Caco-2 (cell line): ENCODE results near the gene YY1AP1. TPM values are rescaled to one million over a fixed set of nuclear protein-coding genes. Genes with fewer than 3 reads are reported as not detected.
"Not testable (repeated sequence)": the region's sequence is repeated elsewhere in the genome, so short reads cannot be mapped to it uniquely, and the experiment has no call there.

Experiments used
- BruUV-seq: library from RNA; stranded (reverse); fragments of 400-500 nt; replicated peaks from 2 replicates; lab custom pipeline; 2021; lab: Mats Ljungman, UMichigan
- CTCF ChIA-PET: fragments of 300-600 bp; sonication (Branson Sonifier 250); formaldehyde crosslinking; loops from one replicate; lab custom pipeline; 2022; ENCODE audit warnings: antibody characterized with exemption; lab: Charles Lee
- POLR2A ChIA-PET: fragments of 300-600 bp; sonication (Branson Sonifier 250); formaldehyde crosslinking; loops from one replicate; lab custom pipeline; 2022; ENCODE audit warnings: antibody characterized with exemption; lab: Charles Lee
- DNase-seq, 2 experiments: peaks; one replicate each; pipeline versions ENCODE4 v3.0.0 to v3.0.0-alpha.2; 2020 to 2022
- H3K27me3 ChIP-seq: replicated peaks from 2 replicates; pipeline ENCODE4 v1.6.0; 2011; ENCODE audit warnings: low read length; ENCODE audit not compliant: control insufficient read depth, insufficient read depth
- H3K36me3 ChIP-seq: 2 replicates; pipeline ENCODE4 v1.5.1; 2011; ENCODE audit warnings: low read length; ENCODE audit not compliant: control insufficient read depth, insufficient read depth
- H3K4me1 ChIP-seq: fragments of 250-450 bp; sonication (Bioruptor Pico); 2 replicates; pipeline ENCODE4 v1.5.1; 2020; ENCODE audit warnings: mild to moderate bottlenecking
- H3K4me3 ChIP-seq: 2 replicates; pipeline ENCODE4 v1.5.1; 2011; ENCODE audit warnings: low read depth, mild to moderate bottlenecking, control low read depth, low read length
- H3K9me3 ChIP-seq: fragments of 250-450 bp; sonication (Bioruptor Pico); 2 replicates; pipeline ENCODE4 v1.5.1; 2020; ENCODE audit warnings: mild to moderate bottlenecking, moderate library complexity
- H3K27ac Mint-ChIP-seq: one replicate; pipeline ENCODE4 v1.8.0; 2022; ENCODE audit warnings: mixed read lengths; ENCODE audit not compliant: unreplicated experiment
- H3K27me3 Mint-ChIP-seq: one replicate; pipeline ENCODE4 v1.8.0; 2022; ENCODE audit warnings: mixed read lengths; ENCODE audit not compliant: insufficient read depth, unreplicated experiment
- H3K36me3 Mint-ChIP-seq: one replicate; pipeline ENCODE4 v1.8.0; 2022; ENCODE audit warnings: mild to moderate bottlenecking, mixed read lengths; ENCODE audit not compliant: insufficient read depth, unreplicated experiment
- H3K4me1 Mint-ChIP-seq: one replicate; pipeline ENCODE4 v1.8.0; 2022; ENCODE audit warnings: low read depth, mixed read lengths; ENCODE audit not compliant: unreplicated experiment
- H3K4me3 Mint-ChIP-seq: one replicate; pipeline ENCODE4 v1.8.0; 2022; ENCODE audit warnings: mild to moderate bottlenecking, moderate library complexity, mixed read lengths; ENCODE audit not compliant: unreplicated experiment
- H3K9me3 Mint-ChIP-seq: one replicate; pipeline ENCODE4 v1.8.0; 2022; ENCODE audit warnings: mixed read lengths; ENCODE audit not compliant: unreplicated experiment
- intact Hi-C: fragments of 100-400 bp; cut with micrococcal nuclease; formaldehyde crosslinking; loops from one replicate; pipeline ENCODE4 v1.10.0; 2022; ENCODE audit not compliant: unreplicated experiment
- total RNA-seq: library from RNA; stranded (reverse); gene quantifications from 2 replicates; pipeline ENCODE4 v1.2.3, GENCODE V29; 2022
- TF ChIP-seq, protein P1 (sequence below), 2 experiments: fragments of 200-600 bp in 1 of 2; IDR thresholded peaks; 1 replicate in 1 of 2; 2 replicates in 1 of 2; pipeline versions ENCODE4 v1.5.1 to v1.8.0; 2011 to 2022; ENCODE audit warnings: antibody characterized with exemption in 1 of 2, control low read depth in 1 of 2, inconsistent platforms in 1 of 2, low read depth in 1 of 2, low read length in 1 of 2, mild to moderate bottlenecking in 1 of 2, moderate library complexity in 1 of 2; ENCODE audit not compliant: insufficient read depth in 1 of 2, severe bottlenecking in 1 of 2, unreplicated experiment in 1 of 2

The YY1AP1 gene
- total RNA-seq, 1 experiment from 2014 or later, result 63.0 TPM

DNA sequence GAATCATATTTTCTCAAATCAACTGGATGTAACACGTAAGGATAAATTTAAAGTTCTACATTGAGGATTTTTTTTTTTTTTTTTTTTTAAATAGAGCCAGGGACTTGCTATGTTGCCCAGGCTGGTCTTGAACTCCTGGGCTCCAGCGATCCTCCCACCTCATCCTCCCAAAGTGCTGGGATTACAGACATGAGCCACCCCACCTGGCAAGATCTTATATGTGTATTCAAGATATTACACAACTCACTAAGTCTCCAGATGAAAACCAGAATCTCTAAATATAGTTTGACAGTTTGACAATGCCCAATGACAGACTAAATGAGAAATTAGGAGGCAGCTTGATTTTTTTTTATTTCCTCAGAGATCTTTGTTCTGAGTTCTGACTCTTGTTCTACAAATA lies 6.8 kb downstream of the YY1AP1 start:
- intact Hi-C loops, result no loop called here
- TF ChIP-seq, protein P1, sequence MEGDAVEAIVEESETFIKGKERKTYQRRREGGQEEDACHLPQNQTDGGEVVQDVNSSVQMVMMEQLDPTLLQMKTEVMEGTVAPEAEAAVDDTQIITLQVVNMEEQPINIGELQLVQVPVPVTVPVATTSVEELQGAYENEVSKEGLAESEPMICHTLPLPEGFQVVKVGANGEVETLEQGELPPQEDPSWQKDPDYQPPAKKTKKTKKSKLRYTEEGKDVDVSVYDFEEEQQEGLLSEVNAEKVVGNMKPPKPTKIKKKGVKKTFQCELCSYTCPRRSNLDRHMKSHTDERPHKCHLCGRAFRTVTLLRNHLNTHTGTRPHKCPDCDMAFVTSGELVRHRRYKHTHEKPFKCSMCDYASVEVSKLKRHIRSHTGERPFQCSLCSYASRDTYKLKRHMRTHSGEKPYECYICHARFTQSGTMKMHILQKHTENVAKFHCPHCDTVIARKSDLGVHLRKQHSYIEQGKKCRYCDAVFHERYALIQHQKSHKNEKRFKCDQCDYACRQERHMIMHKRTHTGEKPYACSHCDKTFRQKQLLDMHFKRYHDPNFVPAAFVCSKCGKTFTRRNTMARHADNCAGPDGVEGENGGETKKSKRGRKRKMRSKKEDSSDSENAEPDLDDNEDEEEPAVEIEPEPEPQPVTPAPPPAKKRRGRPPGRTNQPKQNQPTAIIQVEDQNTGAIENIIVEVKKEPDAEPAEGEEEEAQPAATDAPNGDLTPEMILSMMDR (IDR thresholded peaks at IDR 0.05; ENCODE audit: insufficient read depth in 1 of 2, low read depth in 1 of 2, low read length in 1 of 2, severe bottlenecking in 1 of 2, unreplicated experiment in 1 of 2), result no peak
- H3K27ac Mint-ChIP-seq, result no peak overlapping the region
- H3K36me3 Mint-ChIP-seq, result peaks cover 42% of the 10 kb centered on the region
- BruUV-seq, result no TSS peak
- H3K9me3 ChIP-seq, result no peaks in the 10 kb centered on the region
- no peak for DNase-seq
- POLR2A ChIA-PET, result no interaction called here
- peaks cover 4% of the 10 kb centered on the region; the same call in 1 of the 2 replicates for H3K4me1 ChIP-seq
- no peaks in the 10 kb centered on the region for H3K27me3 Mint-ChIP-seq
- no peaks in the 10 kb centered on the region for H3K27me3 ChIP-seq
- no peak overlapping the region for H3K4me3 Mint-ChIP-seq
- H3K36me3 ChIP-seq, result no peaks in the 10 kb centered on the region; the same call in 1 of the 2 replicates
- CTCF ChIA-PET, result no interaction called here
- no peak overlapping the region for H3K4me3 ChIP-seq
- no peaks in the 10 kb centered on the region for H3K9me3 Mint-ChIP-seq
- H3K4me1 Mint-ChIP-seq, result no peaks in the 10 kb centered on the region

DNA sequence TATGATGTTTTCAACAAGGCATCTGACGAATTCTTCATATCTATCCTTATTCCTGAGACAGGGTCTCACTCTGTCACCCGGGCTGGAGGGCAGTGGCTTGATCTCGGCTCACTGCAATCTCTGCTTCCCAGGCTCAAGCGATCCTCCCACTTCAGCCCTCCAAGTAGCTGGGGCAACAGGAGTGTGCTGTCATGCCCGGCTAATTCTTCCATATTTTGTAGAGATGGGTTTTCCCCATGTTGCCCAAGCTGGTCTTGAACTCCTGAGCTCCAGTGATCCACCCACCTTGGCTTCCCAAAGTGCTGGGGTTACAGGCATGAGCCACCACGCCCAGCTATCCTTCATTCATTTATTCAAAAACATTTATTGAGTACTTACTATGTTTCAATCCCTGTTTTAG lies 8.0 kb downstream of the YY1AP1 start:
- Mint-ChIP-seq H3K27ac (no peak overlapping the region), H3K27me3 (no peaks in the 10 kb centered on the region), H3K36me3 (peaks cover 55% of the 10 kb centered on the region), H3K4me3 (no peak overlapping the region), H3K9me3 (no peaks in the 10 kb centered on the region), H3K4me1 (no peaks in the 10 kb centered on the region)
- TF ChIP-seq, protein P1 (IDR thresholded peaks at IDR 0.05; ENCODE audit: insufficient read depth in 1 of 2, low read depth in 1 of 2, low read length in 1 of 2, severe bottlenecking in 1 of 2, unreplicated experiment in 1 of 2), result no peak
- H3K9me3 ChIP-seq, result no peaks in the 10 kb centered on the region
- no TSS peak for BruUV-seq
- ChIA-PET CTCF (no interaction called here), POLR2A (no interaction called here)
- no peaks in the 10 kb centered on the region for H3K27me3 ChIP-seq
- no peaks in the 10 kb centered on the region for H3K4me1 ChIP-seq
- no peak for DNase-seq
- H3K4me3 ChIP-seq, result no peak overlapping the region
- no peaks in the 10 kb centered on the region; the same call in 1 of the 2 replicates for H3K36me3 ChIP-seq
- intact Hi-C loops, result no loop called here

DNA sequence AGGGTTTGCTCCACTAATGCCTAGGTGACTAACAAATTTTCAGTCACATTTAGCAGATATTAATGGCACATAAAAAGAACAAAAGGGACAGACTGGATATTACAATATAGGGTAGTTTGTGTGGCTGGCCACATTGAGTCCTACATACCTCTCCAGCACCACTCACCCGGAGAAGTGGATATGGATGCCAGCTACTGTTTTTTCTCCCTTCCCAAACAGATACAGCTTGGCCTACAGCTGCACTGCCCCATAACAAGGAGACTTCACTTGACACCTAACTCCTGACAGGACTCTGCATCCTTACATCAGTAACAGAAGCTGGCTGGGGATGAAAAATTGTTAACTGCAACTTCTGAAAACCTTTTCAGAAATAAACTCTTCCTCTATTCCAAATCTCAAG lies 9.6 kb downstream of the YY1AP1 start:
- H3K4me1 ChIP-seq, H3K9me3 ChIP-seq, CTCF ChIA-PET, intact Hi-C loops, POLR2A ChIA-PET, H3K27me3 Mint-ChIP-seq, H3K4me3 ChIP-seq, H3K4me1 Mint-ChIP-seq, DNase-seq, H3K4me3 Mint-ChIP-seq, H3K36me3 ChIP-seq, BruUV-seq, H3K27me3 ChIP-seq, H3K9me3 Mint-ChIP-seq, H3K27ac Mint-ChIP-seq: not testable (repeated sequence)
- H3K36me3 Mint-ChIP-seq, result peaks cover 64% of the 10 kb centered on the region

DNA sequence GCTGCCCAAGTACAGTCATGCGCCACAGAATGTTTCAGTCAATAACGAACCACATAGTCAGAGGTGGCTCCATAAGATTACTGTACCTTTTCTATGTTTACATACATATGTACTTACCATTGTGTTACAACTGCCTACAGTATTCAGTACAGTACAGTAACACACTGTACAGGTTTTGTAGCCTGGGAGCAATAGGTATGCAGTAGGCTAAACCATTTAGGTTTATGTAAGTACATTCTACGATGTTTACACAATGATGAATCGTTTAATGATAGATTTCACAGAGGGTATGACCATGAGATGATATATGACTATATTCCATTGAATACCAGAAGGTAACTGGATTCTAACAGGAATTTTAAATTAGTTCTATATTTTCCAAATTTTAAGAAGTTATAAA lies 10.5 kb downstream of the YY1AP1 start:
- no peak overlapping the region for H3K4me3 ChIP-seq
- no peaks in the 10 kb centered on the region for H3K4me1 ChIP-seq
- Mint-ChIP-seq H3K27me3 (no peaks in the 10 kb centered on the region), H3K36me3 (peaks cover 67% of the 10 kb centered on the region), H3K4me1 (no peaks in the 10 kb centered on the region), H3K4me3 (no peak overlapping the region), H3K9me3 (no peaks in the 10 kb centered on the region), H3K27ac (no peak overlapping the region)
- no peaks in the 10 kb centered on the region for H3K27me3 ChIP-seq
- DNase-seq, result no peak
- intact Hi-C loops, result no loop called here
- ChIA-PET POLR2A (no interaction called here), CTCF (no interaction called here)
- BruUV-seq, result no TSS peak
- no peaks in the 10 kb centered on the region; the same call in 1 of the 2 replicates for H3K36me3 ChIP-seq
- TF ChIP-seq, protein P1 (IDR thresholded peaks at IDR 0.05; ENCODE audit: insufficient read depth in 1 of 2, low read depth in 1 of 2, low read length in 1 of 2, severe bottlenecking in 1 of 2, unreplicated experiment in 1 of 2), result no peak
- no peaks in the 10 kb centered on the region for H3K9me3 ChIP-seq
